Measurements from ENCODE around the gene ATP6V0B.

GRCh38 chr1:44024031-44024902 lies 49.5 kb downstream of the ATP6V0B start:
- TF ChIP-seq EP300 (IDR thresholded peaks at IDR 0.05; ENCODE audit: borderline replicate concordance in 1 of 2, low read depth in 2 of 2, low read length in 2 of 2), result no peak
- TF ChIP-seq CTCF (IDR thresholded peaks at IDR 0.05; ENCODE audit: control extremely low read depth in 1 of 3, insufficient read depth in 1 of 3, low read depth in 1 of 3, low read length in 3 of 3), result no peak
- TF ChIP-seq POLR2A (IDR thresholded peaks at IDR 0.05; ENCODE audit: control extremely low read depth in 1 of 2, low read depth in 2 of 2, low read length in 2 of 2), result no peak
- TF ChIP-seq SUZ12 (IDR thresholded peaks at IDR 0.05; ENCODE audit: low read length), result no peak
- no peak for TF ChIP-seq JUN (IDR thresholded peaks at IDR 0.05; ENCODE audit: low read depth, low read length)
- TF ChIP-seq GABPA (IDR thresholded peaks at IDR 0.05; ENCODE audit: borderline replicate concordance, insufficient read depth, low read length), result no peak
- TF ChIP-seq EZH2 (IDR thresholded peaks at IDR 0.05; ENCODE audit: low read depth, low read length, severe bottlenecking), result no peak
- no peak for TF ChIP-seq POLR2AphosphoS5 (IDR thresholded peaks at IDR 0.05; ENCODE audit: low read depth, low read length)
- no peak for TF ChIP-seq RAD21 (IDR thresholded peaks at IDR 0.05 in 1 of 2, conservative IDR thresholded peaks at IDR 0.05 in 1 of 2; ENCODE audit: low read depth in 2 of 2, low read length in 2 of 2)
- TF ChIP-seq EGR1 (IDR thresholded peaks at IDR 0.05; ENCODE audit: borderline replicate concordance, low read depth, low read length), result no peak
- no peak for TF ChIP-seq GTF2F1 (IDR thresholded peaks at IDR 0.05; ENCODE audit: borderline replicate concordance, low read depth, low read length)
- TF ChIP-seq FOSL1 (IDR thresholded peaks at IDR 0.05; ENCODE audit: insufficient read depth, low read depth, low read length), result no peak
- no peak for TF ChIP-seq CBX8 (IDR thresholded peaks at IDR 0.05; ENCODE audit: borderline replicate concordance, low read depth, low read length)
- TF ChIP-seq MAFK (IDR thresholded peaks at IDR 0.05; ENCODE audit: low read depth, low read length), result no peak
